GM20431 (cell line): Measurements from ENCODE around the gene METTL8.

ENCODE experiments used
- in situ Hi-C: fragments of 300-500 bp; cut with MseI, MboI; formaldehyde crosslinking; loops from one replicate; pipeline ENCODE4 v1.15.0; 2020; ENCODE audit warnings: low sequenced_read_pairs; ENCODE audit not compliant: unreplicated experiment

The METTL8 gene

GRCh38 chr2:171279983-171280790, 153.6 kb downstream of the METTL8 start:
- in situ Hi-C loops = no loop called here

DNA sequence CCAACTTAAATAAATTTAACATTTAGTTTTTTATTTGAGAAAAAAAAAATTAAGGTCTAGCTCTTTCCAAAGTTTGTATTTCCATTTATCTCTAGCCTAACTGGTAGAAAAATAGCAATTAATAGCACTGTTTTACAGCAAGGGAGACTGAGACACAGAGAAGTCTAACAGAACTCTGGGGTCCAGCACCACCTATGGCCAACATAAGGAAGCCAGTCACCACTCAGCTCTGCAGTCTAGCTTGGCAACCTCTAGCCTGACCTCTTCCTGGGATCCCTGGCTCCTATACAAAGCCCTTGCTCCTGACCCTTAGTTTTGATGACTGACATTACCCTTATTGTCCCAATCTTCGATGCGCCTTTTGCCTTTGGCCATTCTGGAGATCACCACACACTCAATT, 159.0 kb downstream of the METTL8 start:
- in situ Hi-C loops = no loop called here

DNA sequence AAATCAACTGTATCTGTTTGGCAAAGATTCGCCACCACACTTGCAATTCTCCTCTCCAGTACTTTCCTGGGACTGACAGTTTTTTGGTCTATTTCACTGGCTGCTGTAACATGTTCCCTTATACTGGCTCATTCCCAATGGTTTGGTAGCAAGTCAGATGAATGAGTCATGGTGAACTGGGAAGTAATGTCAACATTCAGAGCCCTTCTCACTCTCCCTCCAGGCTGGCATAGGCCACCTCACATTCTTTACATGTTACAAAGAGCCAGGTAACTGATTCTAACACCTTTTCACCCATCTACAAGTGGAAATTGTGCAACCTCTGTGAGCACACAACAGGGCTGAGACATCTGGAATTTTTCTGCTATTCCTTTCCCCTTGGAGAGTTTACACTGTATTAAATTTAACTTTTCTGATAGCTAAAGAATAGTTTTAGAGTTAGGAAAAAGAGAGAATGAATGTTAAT, 161.8 kb downstream of the METTL8 start:
- in situ Hi-C loops = no loop called here

GRCh38 chr2:171271386-171271785, 162.4 kb downstream of the METTL8 start:
- in situ Hi-C loops = no loop called here

DNA sequence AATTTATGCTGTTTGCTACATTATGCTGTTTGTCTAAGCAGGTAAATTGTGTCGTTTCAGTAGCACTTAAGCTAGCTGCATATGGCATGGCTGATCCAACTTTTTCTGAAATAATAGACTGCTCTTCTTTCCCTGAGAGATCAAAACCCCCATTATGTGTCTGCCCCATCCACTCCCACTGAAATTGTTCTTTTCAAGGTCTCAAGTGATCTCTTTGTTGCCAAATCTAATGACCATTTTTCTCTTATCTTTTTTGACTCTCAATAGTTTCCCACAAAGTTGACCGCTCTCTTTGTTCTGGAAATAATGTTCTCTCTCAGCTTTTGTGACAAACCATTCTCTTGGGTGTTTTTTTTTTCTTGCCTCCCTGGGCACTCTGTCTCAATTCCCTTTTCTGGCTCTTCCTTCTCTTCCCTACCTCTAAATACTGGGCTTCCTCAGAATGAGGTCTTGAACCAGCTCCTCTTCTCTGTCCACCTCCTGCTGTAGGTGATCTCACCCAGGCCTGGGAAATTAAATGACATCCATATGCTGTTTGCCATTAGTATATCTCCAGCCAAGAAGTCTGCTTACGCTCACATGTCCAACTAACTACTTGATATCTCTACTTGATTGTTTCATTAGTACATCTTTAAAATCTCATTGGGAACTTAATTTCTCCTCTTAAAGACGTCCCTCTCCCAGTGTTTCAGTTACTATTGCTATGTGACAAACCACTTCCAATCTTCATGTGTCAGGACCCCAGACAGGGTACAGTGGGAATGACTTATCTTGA, 165.7 kb downstream of the METTL8 start:
- in situ Hi-C loops = no loop called here
